NK-92 (cell line): Measurements from ENCODE around the gene FKBP15.
"Not testable (repeated sequence)": the region's sequence is repeated elsewhere in the genome, so short reads cannot be mapped to it uniquely, and the experiment has no call there.

Source experiments
- DNase-seq: peaks from one replicate; lab custom pipeline; 2025; ENCODE audit not compliant: unreplicated experiment; lab: John Stamatoyannopoulos, UW

The FKBP15 gene

GRCh38 chr9:113237026-113237425 lies 15.9 kb upstream of the FKBP15 start:
- no peak for DNase-seq

DNA sequence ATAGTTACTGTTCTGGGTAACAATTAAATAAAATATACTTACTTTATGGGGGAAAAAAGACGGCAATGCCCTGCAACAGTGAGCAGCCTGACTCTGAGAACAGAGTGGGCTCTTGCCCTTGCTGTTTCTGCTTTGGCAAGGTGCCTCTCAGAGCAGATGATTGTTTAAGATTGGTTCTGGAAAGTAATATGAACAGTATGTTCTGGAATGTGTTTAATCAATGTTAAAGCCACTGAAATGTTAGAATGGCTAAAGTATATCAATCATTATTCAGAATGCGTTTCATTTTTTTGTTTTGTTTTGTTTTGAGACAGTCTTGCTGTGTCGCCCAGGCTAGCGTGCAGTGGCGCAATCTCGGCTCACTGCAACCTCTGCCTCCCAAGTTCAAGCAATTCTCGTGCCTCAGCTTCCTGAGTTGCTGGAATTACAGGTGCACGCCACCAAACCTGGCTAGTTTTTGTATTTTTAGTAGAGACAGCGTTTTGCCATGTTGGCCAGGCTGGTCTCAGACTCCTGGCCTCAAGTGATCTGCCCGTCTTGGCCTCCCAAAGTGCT lies 14.7 kb upstream of the FKBP15 start:
- not testable (repeated sequence) for DNase-seq

GRCh38 chr9:113231701-113232100 lies 10.6 kb upstream of the FKBP15 start:
- DNase-seq, result no peak

DNA sequence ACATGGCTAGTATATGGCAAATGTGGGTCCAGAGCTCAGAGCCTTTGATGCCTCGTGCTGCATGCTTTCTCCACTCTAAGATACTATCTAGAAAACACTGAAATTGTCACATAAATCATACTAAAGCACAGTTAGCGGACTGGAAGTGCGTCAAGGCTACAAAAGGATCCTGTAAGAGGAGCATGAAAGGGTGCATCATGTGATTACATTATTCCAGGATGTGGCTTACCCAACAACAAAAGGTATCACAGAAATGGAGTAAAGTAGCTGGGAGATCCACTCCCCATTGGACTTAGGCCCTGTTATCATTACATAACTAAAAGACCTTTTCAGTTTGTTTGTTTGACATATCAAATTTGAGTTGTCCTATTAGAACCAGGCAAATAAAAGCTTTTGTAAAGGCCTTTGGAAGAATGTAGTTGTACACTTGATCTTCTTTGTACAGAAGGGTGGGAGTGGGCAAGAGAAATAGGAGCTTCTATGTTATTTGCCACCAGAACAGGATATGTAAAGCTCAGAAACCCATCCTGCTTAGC lies 7.1 kb upstream of the FKBP15 start:
- no peak for DNase-seq

DNA sequence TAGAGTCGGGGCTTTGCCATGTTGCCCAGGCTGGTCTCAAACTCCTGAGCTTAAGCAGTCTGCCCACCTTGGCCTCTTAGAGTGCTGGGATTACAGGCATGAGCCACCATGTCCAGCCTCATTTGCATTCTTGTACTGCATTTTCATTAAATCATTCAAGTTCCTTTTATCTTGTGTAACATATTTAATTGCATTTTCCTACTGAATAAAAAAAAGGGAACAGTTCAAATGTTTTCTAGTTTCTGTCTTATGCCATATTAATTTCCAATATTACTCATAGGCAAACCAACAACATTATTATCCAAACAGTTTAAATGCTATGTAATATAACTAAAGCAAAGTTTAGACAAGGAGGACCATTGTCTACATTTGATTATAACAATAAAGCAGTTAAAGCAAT lies 6.4 kb upstream of the FKBP15 start:
- DNase-seq, result no peak

DNA sequence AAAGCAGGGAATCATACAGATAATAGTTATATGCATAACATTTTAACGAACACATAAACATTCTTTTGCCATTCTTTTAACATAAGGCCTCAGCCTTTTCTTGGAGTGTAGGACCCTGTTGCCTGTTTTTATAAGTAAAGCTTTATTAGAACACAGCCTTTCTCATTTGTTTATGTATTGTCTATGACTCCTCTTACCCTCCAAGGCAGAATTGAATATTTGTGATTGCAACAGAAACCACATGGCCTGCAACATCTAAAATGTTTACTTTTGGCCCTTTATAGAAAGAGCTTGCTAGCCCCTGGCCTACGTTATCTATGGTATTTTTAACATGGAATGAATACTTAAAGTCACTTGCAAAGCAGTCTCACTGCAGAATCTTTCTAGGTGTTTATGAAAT lies 2.9 kb upstream of the FKBP15 start:
- DNase-seq, result no peak

GRCh38 chr9:113222482-113222841 lies 1.4 kb upstream of the FKBP15 start:
- no peak for DNase-seq

GRCh38 chr9:113221800-113222481 lies 864 bp upstream of the FKBP15 start:
- DNase-seq, result no peak

DNA sequence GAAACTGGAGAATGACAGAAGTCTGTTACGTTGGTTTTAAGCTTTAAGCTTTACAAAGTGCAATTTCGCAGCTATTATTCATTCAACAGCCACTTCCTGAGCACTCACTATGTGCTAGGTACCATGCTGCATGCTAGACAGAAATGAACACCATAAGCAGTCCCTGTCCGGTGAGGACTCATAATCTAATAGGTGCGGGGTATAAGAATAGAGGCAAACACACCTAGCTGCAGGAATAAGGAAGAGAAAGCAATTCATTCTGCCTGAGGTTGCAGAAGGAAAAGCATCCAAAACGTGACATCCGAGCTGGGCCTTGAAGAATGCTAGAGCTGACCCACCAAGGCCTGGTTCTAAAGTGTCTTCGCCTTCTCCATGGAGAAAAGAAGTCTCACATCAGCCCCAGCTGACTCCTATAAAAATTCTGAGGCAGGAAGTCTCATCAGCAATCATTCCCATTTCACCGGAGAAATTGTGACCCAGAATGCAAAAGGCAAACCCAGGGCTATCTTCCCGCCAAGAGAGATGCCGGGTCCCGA lies 542 bp downstream of the FKBP15 start:
- no peak for DNase-seq

DNA sequence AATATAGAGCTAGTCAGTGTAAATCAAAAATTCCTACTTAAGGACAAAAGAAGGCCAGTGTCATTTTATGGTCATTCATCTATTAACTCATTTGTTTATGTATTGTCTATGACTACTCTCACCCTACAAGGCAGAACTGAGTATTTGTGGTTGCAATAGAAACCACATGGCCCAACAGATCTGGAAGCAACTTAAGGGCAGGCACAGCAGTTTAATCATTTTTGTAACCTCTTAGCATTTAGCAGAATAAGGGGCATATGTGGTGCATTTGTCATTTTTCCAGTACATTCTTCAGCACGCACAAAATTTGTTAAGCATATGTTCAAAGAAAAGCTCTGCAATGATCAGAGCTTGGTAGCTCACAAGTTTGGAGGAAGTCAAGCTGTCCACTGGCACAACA lies 1.1 kb downstream of the FKBP15 start:
- DNase-seq, result no peak

DNA sequence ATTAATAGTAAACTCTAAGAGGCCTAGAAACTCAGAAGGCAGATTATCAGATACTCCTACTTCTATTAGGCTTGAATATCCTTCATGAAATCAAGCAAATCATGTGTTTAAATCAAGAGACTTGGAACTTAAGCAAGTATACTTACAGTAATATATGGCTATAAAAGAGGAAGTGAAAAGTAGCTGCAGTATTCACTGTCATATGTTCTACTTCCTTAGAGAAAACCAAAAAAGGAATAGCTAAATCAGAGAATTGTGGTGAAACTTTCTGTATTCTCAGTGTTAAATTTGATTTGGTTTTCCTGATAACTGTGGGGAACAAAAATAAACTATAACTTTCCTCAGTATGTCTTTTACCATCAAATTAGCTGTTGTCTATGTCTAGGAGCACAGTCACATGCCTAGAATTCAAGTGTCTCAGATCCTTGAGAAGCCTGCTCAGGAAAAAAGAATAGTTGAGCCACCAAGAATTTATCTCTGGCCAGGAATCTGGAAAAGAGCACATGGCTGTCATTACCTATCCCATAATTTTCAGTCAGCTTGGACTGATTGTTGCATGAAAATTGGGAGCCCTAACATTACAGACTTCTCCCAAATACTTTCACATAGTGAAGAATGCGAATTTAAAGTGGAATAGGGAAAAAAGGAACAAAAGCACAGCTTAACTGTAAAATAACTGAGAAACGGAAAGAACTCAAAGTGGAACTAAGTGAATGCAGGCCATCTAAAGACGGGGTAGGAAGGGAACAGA lies 1.7 kb downstream of the FKBP15 start:
- DNase-seq, result no peak

GRCh38 chr9:113216406-113216805 lies 4.7 kb downstream of the FKBP15 start:
- no peak for DNase-seq

DNA sequence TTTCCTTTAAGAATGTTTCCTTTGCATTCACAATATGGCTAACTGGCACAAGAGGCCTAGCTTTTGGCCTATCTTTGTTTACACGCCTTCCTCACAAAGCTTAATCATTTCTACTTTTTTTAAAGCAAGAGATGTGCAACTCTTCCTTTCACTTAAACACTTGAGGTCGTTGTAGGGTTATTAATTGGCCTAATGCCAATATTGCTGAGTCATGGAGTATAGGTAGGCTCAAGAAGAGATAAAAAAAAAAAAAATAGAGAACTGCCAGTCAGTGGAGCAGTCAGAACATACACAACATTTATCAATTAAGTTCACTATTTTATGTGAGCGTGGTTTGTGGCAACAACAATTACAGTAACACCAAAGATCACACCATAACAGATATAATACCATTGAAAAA lies 5.9 kb downstream of the FKBP15 start:
- no peak for DNase-seq

- no peak for DNase-seq
Observed at GRCh38 chr9:113210815-113211214, 10.3 kb downstream of the FKBP15 start.

GRCh38 chr9:113205861-113206260 lies 15.2 kb downstream of the FKBP15 start:
- DNase-seq, result no peak

- DNase-seq, result no peak
Observed at GRCh38 chr9:113205432-113205831, 15.6 kb downstream of the FKBP15 start.

DNA sequence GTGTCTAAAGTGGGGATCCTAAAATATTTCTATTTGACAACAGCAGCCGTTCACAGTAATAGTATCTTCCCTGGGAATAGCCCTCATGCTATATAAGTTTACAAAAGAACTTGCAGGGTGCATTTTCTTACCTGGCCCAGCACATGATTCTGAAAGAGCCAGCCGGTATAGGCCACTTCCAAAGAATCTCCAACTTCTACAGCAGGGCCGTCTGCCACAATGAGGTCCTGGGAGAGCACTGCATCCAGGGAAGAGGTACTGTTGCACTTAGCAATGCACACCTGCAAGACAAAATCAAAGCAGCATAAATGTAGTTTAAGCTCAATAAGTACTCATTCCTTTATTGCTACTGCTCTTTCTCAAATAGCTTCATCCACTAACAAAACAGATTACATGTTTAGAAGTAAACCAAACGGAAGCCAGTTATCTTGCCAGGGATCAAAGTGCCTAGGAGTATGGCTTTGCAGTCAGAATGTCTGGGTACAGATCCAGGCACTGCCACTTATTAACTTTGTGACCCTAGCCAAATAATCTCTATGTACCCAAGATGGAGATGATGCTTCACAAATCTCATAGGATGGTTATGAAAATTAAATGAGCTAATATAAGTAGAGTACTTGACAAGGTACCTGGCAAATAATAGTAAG lies 21.3 kb downstream of the FKBP15 start:
- DNase-seq, result no peak

- DNase-seq, result no peak
Observed at GRCh38 chr9:113192455-113192854, 28.6 kb downstream of the FKBP15 start.

DNA sequence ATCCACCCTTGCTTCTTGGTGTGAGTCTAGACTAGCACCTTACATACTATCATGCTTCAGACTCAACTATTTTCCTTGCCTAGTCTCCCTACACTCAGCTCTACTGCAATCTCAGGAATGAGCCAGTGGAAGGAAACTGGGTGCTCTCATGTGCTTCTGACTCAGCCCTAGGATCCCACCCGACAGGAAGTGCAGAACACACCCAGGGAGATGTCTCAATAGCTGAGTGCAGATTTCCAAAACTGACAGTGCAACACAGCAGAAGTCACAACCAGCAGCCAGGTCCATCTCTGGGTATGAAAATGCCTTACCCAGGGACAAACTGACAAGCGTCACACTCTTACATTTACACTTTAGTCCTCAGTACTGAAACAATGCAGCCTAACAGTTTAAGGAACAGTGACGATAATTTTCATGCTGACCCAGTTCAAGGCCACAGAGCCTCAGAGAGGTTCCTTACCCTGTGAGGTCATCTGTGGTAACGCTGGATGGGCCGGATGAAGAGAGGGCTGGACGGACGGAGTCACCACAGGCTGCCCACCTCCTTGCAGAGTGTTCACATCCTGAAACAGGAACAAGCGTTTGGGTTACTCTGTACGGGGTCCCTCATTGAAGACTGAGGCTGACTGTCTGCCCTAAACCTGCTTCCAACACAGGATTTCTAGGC lies 33.0 kb downstream of the FKBP15 start:
- no peak for DNase-seq

DNA sequence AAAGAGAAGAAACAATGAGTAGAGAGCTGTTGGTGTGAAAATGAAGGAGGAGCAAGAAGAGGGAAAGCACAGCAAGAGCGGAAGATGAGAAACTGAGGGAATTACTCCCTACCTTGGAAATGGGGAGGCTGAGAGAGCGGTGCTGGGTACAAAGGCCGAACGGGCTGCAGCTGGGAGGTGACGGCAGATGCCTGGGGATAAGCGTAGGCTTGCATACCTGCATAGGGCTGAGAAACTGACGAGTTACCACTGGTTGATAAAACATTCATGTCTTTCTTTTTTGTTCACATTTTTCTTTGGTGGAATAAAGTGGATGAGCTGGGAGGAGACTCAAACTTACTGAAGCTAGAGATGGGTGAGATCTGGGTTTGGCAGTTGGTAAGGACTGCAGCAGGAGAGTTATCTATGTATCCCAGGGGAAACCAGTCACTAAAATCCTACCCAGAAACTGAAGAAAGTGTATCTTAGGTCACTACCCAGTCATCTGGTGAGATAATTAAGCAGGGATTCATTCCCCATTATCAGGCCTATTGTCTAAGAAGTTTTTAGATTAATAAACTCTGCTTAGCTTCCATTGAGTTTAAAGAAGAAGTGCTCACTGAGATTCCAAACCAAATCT lies 34.8 kb downstream of the FKBP15 start:
- DNase-seq, result no peak

DNA sequence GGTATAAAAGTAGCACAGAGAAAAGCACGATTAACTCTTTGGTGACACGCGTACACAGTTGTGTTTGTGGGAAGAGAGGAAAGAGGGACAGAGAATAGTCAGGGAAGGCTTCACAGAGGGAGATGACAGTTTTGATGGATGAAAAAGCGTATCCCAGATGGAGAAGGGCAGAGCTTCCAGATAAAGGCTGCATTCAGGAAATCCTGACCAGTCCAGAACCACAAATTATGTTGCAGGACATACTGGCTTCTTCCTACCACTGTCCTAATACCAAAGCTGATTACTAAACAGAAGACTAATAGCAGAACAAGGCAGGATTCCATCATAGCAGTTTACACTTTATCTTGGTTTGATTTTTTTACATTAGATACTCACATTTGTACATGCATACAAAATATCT lies 35.8 kb downstream of the FKBP15 start:
- DNase-seq, result no peak
